Fibroblast of pulmonary artery (primary cell): Measurements from ENCODE around the gene TEPSIN.

Source experiments
- DNase-seq: peaks from one replicate; pipeline ENCODE4 v3.0.0-alpha.2; 2010; ENCODE audit warnings: low read depth
- H3K4me3 ChIP-seq: replicated peaks from 2 replicates; pipeline ENCODE4 v1.5.1; 2011; ENCODE audit warnings: low read depth, mild to moderate bottlenecking, control low read depth, low read length, moderate library complexity
- CTCF ChIP-seq: IDR thresholded peaks from 2 replicates; pipeline ENCODE4 v1.5.1; 2011; ENCODE audit warnings: mild to moderate bottlenecking, control low read depth, low read length, inconsistent platforms; ENCODE audit errors: missing control alignments

Gene TEPSIN

GRCh38 chr17:81193470-81194224, 45.2 kb downstream of the TEPSIN start:
- no peak overlapping the region for H3K4me3 ChIP-seq
- TF ChIP-seq CTCF: no peak
- no peak for DNase-seq

GRCh38 chr17:81193051-81193410, 45.8 kb downstream of the TEPSIN start:
- DNase-seq: no peak
- no peak for TF ChIP-seq CTCF
- H3K4me3 ChIP-seq: no peak overlapping the region

- no peak for TF ChIP-seq CTCF
- H3K4me3 ChIP-seq: no peak overlapping the region
Observed at GRCh38 chr17:81192386-81193050, 46.3 kb downstream of the TEPSIN start.

GRCh38 chr17:81191646-81192045, 47.2 kb downstream of the TEPSIN start:
- H3K4me3 ChIP-seq: no peak overlapping the region
- no peak for DNase-seq
- no peak for TF ChIP-seq CTCF

More at GRCh38 chr17:81192386-81193050, 46.3 kb downstream of the TEPSIN start:
- no peak for DNase-seq

GRCh38 chr17:81191116-81191515, 47.7 kb downstream of the TEPSIN start:
- no peak overlapping the region for H3K4me3 ChIP-seq
- TF ChIP-seq CTCF: no peak
- no peak for DNase-seq

GRCh38 chr17:81190591-81190990, 48.3 kb downstream of the TEPSIN start:
- DNase-seq: no peak
- H3K4me3 ChIP-seq: no peak overlapping the region
- no peak for TF ChIP-seq CTCF
